Measurements from ENCODE around the gene PCSK6.

GRCh38 chr15:101424984-101425383 lies 64.5 kb downstream of the PCSK6 start:
- TF ChIP-seq CTCF (IDR thresholded peaks at IDR 0.05) = no peak
- no peak for TF ChIP-seq POLR2A (IDR thresholded peaks at IDR 0.05)

Measured in Peyer's patch (tissue), 4 donors.